GM06990 (cell line): Measurements from ENCODE around the gene KRTAP9-1.
"Not testable (repeated sequence)": the region's sequence is repeated elsewhere in the genome, so short reads cannot be mapped to it uniquely, and the experiment has no call there.

Experiments
- DNase-seq: peaks from one replicate; pipeline ENCODE4 v3.0.0-alpha.2; 2011; ENCODE audit not compliant: insufficient read length; ENCODE audit errors: extremely low read depth
- H3K27me3 ChIP-seq: replicated peaks from 2 replicates; pipeline ENCODE4 v1.6.0; 2011; ENCODE audit warnings: low read length; ENCODE audit not compliant: control insufficient read depth, insufficient read depth
- H3K36me3 ChIP-seq: 2 replicates; pipeline ENCODE4 v1.5.1; 2011; ENCODE audit warnings: low read length; ENCODE audit not compliant: control insufficient read depth, insufficient read depth
- H3K4me3 ChIP-seq: replicated peaks from 2 replicates; pipeline ENCODE4 v1.5.1; 2011; ENCODE audit warnings: low read depth, mild to moderate bottlenecking, control low read depth, low read length
- CTCF ChIP-seq: IDR thresholded peaks from 2 replicates; pipeline ENCODE4 v1.5.1; 2011; ENCODE audit warnings: low read length, control low read depth, mild to moderate bottlenecking, inconsistent platforms; ENCODE audit not compliant: insufficient read depth, poor library complexity, severe bottlenecking

Gene KRTAP9-1

GRCh38 chr17:41215681-41216080 lies 26.0 kb downstream of the KRTAP9-1 start:
- DNase-seq: no peak
- Histone ChIP-seq H3K36me3 (no peaks in the 10 kb centered on the region), H3K4me3 (no peak overlapping the region), H3K27me3 (no peaks in the 10 kb centered on the region)
- no peak for TF ChIP-seq CTCF

- no peaks in the 10 kb centered on the region for H3K27me3 ChIP-seq
- H3K4me3 ChIP-seq: no peak overlapping the region
- no peaks in the 10 kb centered on the region for H3K36me3 ChIP-seq
- no peak for DNase-seq
- TF ChIP-seq CTCF: no peak
Observed at GRCh38 chr17:41223821-41224220, 34.1 kb downstream of the KRTAP9-1 start.

- no peaks in the 10 kb centered on the region for H3K27me3 ChIP-seq
- H3K36me3 ChIP-seq: no peaks in the 10 kb centered on the region
- no peak for DNase-seq
- H3K4me3 ChIP-seq: no peak overlapping the region
- no peak for TF ChIP-seq CTCF
Observed at GRCh38 chr17:41226051-41226450, 36.4 kb downstream of the KRTAP9-1 start.

GRCh38 chr17:41226598-41227095 lies 37.0 kb downstream of the KRTAP9-1 start, which contains the start of gene KRTAP9-2:
KRTAP9-2 (plus strand) TSS chr17:41226648; CDS start chr17:41226655, 7 bp downstream.
- H3K4me3 ChIP-seq, DNase-seq, H3K36me3 ChIP-seq, H3K27me3 ChIP-seq: not testable (repeated sequence)

- no peaks in the 10 kb centered on the region for H3K27me3 ChIP-seq
- H3K4me3 ChIP-seq: no peak overlapping the region
- no peaks in the 10 kb centered on the region for H3K36me3 ChIP-seq
- no peak for DNase-seq
- no peak for TF ChIP-seq CTCF
Observed at GRCh38 chr17:41230094-41230493, 40.4 kb downstream of the KRTAP9-1 start.

- DNase-seq: no peak
- no peak overlapping the region for H3K4me3 ChIP-seq
- H3K36me3 ChIP-seq: no peaks in the 10 kb centered on the region
- TF ChIP-seq CTCF: no peak
- no peaks in the 10 kb centered on the region for H3K27me3 ChIP-seq
Observed at GRCh38 chr17:41231731-41232130, 42.0 kb downstream of the KRTAP9-1 start.

- not testable (repeated sequence) for H3K4me3 ChIP-seq, DNase-seq, H3K27me3 ChIP-seq, H3K36me3 ChIP-seq
Observed at GRCh38 chr17:41232399-41233105, 42.9 kb downstream of the KRTAP9-1 start, which contains the start of gene KRTAP9-3. KRTAP9-3 (plus strand) TSS chr17:41232449; CDS start chr17:41232502, 53 bp downstream.

- not testable (repeated sequence) for DNase-seq, H3K36me3 ChIP-seq, H3K4me3 ChIP-seq, H3K27me3 ChIP-seq
Observed at GRCh38 chr17:41237116-41237515, 47.4 kb downstream of the KRTAP9-1 start.

GRCh38 chr17:41237949-41238437 lies 48.3 kb downstream of the KRTAP9-1 start, which contains the start of gene KRTAP9-8:
KRTAP9-8 (plus strand) TSS chr17:41237999; CDS start chr17:41238052, 53 bp downstream.
- H3K36me3 ChIP-seq, H3K4me3 ChIP-seq, DNase-seq, H3K27me3 ChIP-seq: not testable (repeated sequence)
